GM06990 (cell line): Measurements from ENCODE around the gene CD4.

Experiments used
- DNase-seq: peaks from one replicate; pipeline ENCODE4 v3.0.0-alpha.2; 2011; ENCODE audit not compliant: insufficient read length; ENCODE audit errors: extremely low read depth
- H3K27me3 ChIP-seq: replicated peaks from 2 replicates; pipeline ENCODE4 v1.6.0; 2011; ENCODE audit warnings: low read length; ENCODE audit not compliant: control insufficient read depth, insufficient read depth
- H3K36me3 ChIP-seq: 2 replicates; pipeline ENCODE4 v1.5.1; 2011; ENCODE audit warnings: low read length; ENCODE audit not compliant: control insufficient read depth, insufficient read depth
- H3K4me3 ChIP-seq: replicated peaks from 2 replicates; pipeline ENCODE4 v1.5.1; 2011; ENCODE audit warnings: low read depth, mild to moderate bottlenecking, control low read depth, low read length
- CTCF ChIP-seq: IDR thresholded peaks from 2 replicates; pipeline ENCODE4 v1.5.1; 2011; ENCODE audit warnings: low read length, control low read depth, mild to moderate bottlenecking, inconsistent platforms; ENCODE audit not compliant: insufficient read depth, poor library complexity, severe bottlenecking

The CD4 gene

GRCh38 chr12:6763380-6763779 lies 25.9 kb upstream of the CD4 start:
- Histone ChIP-seq H3K36me3 (no peaks in the 10 kb centered on the region), H3K27me3 (no peaks in the 10 kb centered on the region), H3K4me3 (no peak overlapping the region)
- no peak for DNase-seq
- TF ChIP-seq CTCF = no peak

- no peaks in the 10 kb centered on the region for H3K36me3 ChIP-seq
- no peaks in the 10 kb centered on the region for H3K27me3 ChIP-seq
- H3K4me3 ChIP-seq = peak overlapping the region; percentile 46
- no peak for TF ChIP-seq CTCF
- DNase-seq = peak; percentile 84
Measured at GRCh38 chr12:6764011-6764828, 25.1 kb upstream of the CD4 start.

- DNase-seq = no peak
- no peaks in the 10 kb centered on the region for H3K36me3 ChIP-seq
- H3K27me3 ChIP-seq = no peaks in the 10 kb centered on the region
- H3K4me3 ChIP-seq = peak overlapping the region; percentile 76; the same call in 1 of the 2 replicates
- TF ChIP-seq CTCF = no peak
Measured at GRCh38 chr12:6765048-6765633, 24.2 kb upstream of the CD4 start.

GRCh38 chr12:6765634-6766581 lies 23.4 kb upstream of the CD4 start, which contains the start of gene PTMS:
TSS of gene PTMS (plus strand) at chr12:6766363. CDS start at chr12:6766706, 343 bp downstream.
- Histone ChIP-seq H3K4me3 (peak within 1 kb of the TSS; percentile 76), H3K36me3 (no peaks in the 10 kb centered on the region), H3K27me3 (no peaks in the 10 kb centered on the region)
- DNase-seq = peak; percentile 64
- no peak for TF ChIP-seq CTCF

- Histone ChIP-seq H3K4me3 (peak overlapping the region; percentile 76), H3K27me3 (no peaks in the 10 kb centered on the region), H3K36me3 (no peaks in the 10 kb centered on the region)
- peak; percentile 83 for DNase-seq
- peak; percentile 22 for TF ChIP-seq CTCF
Measured at GRCh38 chr12:6766651-6767349, 22.5 kb upstream of the CD4 start.
